GM20000 (cell line): ENCODE results near the gene H2AZ1.

Source experiments
- DNase-seq: peaks from one replicate; pipeline ENCODE4 v3.0.0; 2012; ENCODE audit warnings: low spot score
- CTCF ChIP-seq: IDR thresholded peaks from 2 replicates; pipeline ENCODE4 v1.5.1; 2012; ENCODE audit warnings: mild to moderate bottlenecking, control low read depth; ENCODE audit errors: extremely low read depth, missing control alignments

The H2AZ1 gene

GRCh38 chr4:99949999-99950912 is at the start of gene H2AZ1:
Gene H2AZ1, minus strand, starts transcription at chr4:99950275. Its CDS starts 105 bp downstream, at chr4:99950170.
- TF ChIP-seq CTCF, result no peak
- peak; percentile 97 for DNase-seq

- DNase-seq, result peak; percentile 31
- TF ChIP-seq CTCF, result peak; percentile 4
These were observed 48.2 kb upstream of the H2AZ1 start for GRCh38 chr4:99998062-99998867.

- no peak for DNase-seq
These were observed 41.7 kb upstream of the H2AZ1 start for GRCh38 chr4:99991741-99992140.

GRCh38 chr4:99987681-99988080 is 37.6 kb upstream of the H2AZ1 start:
- TF ChIP-seq CTCF, result no peak
- DNase-seq, result no peak

More at GRCh38 chr4:99991741-99992140, 41.7 kb upstream of the H2AZ1 start:
- no peak for TF ChIP-seq CTCF

GRCh38 chr4:99986792-99987191 is 36.7 kb upstream of the H2AZ1 start:
- no peak for TF ChIP-seq CTCF
- no peak for DNase-seq

- TF ChIP-seq CTCF, result no peak
- DNase-seq, result no peak
These were observed 33.3 kb upstream of the H2AZ1 start for GRCh38 chr4:99983289-99983943.
